Kidney tubule cell (primary cell): ENCODE measurements around the gene CYB5R3.

ENCODE experiments used
- DNase-seq: peaks from one replicate; pipeline ENCODE4 v3.0.0-alpha.2; 2018; ENCODE audit warnings: low spot score

Gene CYB5R3

GRCh38 chr22:42645341-42645937 lies 3.8 kb downstream of the CYB5R3 start:
- no peak for DNase-seq

GRCh38 chr22:42644422-42645340 lies 4.5 kb downstream of the CYB5R3 start:
- no peak for DNase-seq

- DNase-seq, result no peak
These were observed 5.4 kb downstream of the CYB5R3 start for GRCh38 chr22:42643634-42644421.

- DNase-seq, result no peak
These were observed 6.2 kb downstream of the CYB5R3 start for GRCh38 chr22:42642806-42643633.

- DNase-seq, result no peak
These were observed 7.3 kb downstream of the CYB5R3 start for GRCh38 chr22:42641801-42642413.

- no peak for DNase-seq
These were observed 9.5 kb downstream of the CYB5R3 start for GRCh38 chr22:42639541-42640241.

- DNase-seq, result peak; percentile 55
These were observed 11.6 kb downstream of the CYB5R3 start for GRCh38 chr22:42637555-42637954.

- DNase-seq, result no peak
These were observed 12.7 kb downstream of the CYB5R3 start for GRCh38 chr22:42636506-42636905.

- peak; percentile 97 for DNase-seq
These were observed 13.7 kb downstream of the CYB5R3 start for GRCh38 chr22:42635531-42635930.

GRCh38 chr22:42633013-42633412 lies 16.2 kb downstream of the CYB5R3 start:
- DNase-seq, result no peak

GRCh38 chr22:42632096-42632495 lies 17.1 kb downstream of the CYB5R3 start:
- DNase-seq, result no peak

- no peak for DNase-seq
These were observed 18.1 kb downstream of the CYB5R3 start for GRCh38 chr22:42630901-42631602.

- DNase-seq, result no peak
These were observed 19.0 kb downstream of the CYB5R3 start for GRCh38 chr22:42630211-42630610.

- DNase-seq, result no peak
These were observed 21.2 kb downstream of the CYB5R3 start for GRCh38 chr22:42627981-42628380.

- no peak for DNase-seq
These were observed 22.1 kb downstream of the CYB5R3 start for GRCh38 chr22:42626951-42627625.

- DNase-seq, result no peak
These were observed 22.8 kb downstream of the CYB5R3 start for GRCh38 chr22:42626431-42626830.

- no peak for DNase-seq
These were observed 23.8 kb downstream of the CYB5R3 start for GRCh38 chr22:42625416-42625815.

- no peak for DNase-seq
These were observed 24.6 kb downstream of the CYB5R3 start for GRCh38 chr22:42624551-42625106.
